CD4-positive, alpha-beta T cell treated with Interleukin-21 for 1 hour (primary cell): ENCODE results near the gene HSD17B10.
"Not testable (repeated sequence)": the region's sequence is repeated elsewhere in the genome, so short reads cannot be mapped to it uniquely, and the experiment has no call there.

Experiments used
- DNase-seq: peaks from one replicate; pipeline ENCODE4 v3.0.0-alpha.2; 2020

HSD17B10 gene

GRCh38 chrX:53433651-53434639 lies at the start of gene HSD17B10:
Gene HSD17B10 (minus strand): TSS chrX:53434370. CDS start chrX:53434345, 25 bp downstream.
- peak; percentile 87 for DNase-seq

DNA sequence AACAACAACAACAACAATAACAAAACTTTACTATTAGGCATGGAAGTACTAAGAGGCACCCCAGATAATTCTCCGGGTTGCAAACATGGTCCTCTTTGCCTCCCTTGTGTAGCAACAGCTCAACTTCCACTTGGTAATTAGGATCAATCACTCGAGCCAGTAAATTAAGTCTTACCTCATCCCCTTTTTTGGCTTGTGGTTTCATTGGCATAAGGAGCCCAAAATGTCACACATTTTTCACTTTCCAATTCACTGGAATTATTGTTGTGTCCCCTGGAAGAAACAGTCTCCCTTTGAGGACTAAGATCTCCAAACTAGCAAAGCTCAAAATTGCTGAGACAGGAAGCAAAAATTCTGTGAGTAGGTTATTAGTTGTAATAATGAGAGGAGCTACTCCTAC lies 49.2 kb upstream of the HSD17B10 start:
- no peak for DNase-seq

DNA sequence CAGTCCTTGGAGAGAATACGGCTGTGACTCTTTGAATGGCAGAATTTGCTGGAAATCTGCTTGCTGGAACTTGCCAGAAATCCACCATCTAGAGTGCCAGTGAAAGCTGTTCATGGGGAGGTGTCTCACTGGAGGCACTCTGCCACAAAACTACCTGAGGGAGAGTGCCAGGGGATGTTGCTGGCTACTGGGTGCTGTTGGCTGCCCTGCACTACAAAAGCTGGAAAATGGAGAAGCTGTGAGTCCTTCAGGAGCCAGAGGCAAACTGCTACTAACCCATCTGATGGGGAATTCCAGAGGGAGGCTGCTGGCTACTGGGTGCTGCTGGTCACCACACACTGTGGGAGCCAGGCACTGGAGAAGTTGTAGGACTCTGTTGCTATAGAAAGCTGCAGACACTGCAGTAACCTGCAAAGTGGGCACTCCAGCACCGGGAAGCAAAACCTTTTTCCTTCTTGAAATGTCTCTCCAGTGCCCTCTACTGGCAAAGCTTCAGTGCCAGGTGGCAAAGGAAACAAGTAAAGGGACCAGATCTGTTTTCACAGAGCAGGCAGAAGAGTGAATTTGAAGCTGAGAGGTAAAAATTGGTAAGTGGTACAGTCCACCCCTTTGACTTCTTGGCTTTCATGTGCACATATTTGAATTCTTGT lies 47.8 kb upstream of the HSD17B10 start:
- DNase-seq = peak; percentile 46

DNA sequence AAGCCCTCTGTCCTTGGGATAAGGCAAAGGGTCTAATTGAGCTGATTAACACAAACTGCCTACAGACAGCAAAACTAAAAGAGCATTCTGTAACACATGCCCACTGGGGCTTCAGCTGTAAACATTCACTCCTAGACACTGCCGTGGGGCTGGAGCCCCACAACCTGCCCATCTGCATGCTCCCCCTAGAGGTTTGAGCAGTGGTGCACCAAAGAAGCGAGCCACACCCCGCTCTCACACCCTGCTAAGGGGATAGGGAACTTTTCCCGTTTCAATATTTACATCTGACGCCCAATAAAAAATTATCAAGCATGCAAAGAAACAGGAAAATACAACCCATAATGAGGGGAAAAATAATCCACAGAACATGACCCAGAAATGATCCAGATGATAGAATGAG lies 46.9 kb upstream of the HSD17B10 start:
- DNase-seq = no peak

DNA sequence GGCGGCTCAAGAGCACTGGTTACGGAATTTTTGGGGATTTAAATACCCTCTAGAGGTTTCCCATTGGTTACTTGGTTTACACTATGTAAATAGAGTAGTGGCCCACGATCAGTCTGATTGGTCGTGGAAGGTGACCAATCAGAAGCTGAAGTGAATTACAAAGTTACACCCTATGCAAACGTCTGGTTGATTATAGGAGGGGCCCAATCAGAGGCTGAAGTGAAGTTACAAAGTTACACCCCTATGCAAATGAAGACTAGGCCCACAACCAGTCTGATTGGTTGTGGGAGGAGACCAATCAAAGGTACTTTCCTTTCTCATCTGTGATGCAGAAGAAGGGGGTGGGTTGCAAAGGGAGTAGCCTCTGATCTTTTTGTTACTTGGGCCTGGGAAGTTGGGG lies 45.1 kb upstream of the HSD17B10 start:
- no peak for DNase-seq

DNA sequence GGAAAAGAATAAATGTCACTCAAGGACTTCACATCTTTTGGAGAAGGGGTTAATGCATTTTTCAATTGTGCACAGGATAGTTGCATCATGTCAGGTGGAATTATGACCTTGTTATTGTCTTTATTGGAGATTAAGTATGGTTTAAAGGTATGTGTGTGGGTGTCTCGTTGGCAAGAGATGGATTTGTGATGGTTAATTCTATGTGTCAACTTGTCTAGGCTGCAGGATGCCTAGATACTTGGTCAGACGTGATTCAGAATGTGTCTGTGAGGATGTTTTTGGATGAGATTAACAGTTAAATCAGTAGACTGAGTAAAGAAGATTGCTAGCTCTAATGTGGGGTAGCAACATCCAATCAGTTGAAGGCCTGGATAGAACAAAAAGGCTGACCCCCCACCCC lies 42.2 kb upstream of the HSD17B10 start:
- DNase-seq = no peak

DNA sequence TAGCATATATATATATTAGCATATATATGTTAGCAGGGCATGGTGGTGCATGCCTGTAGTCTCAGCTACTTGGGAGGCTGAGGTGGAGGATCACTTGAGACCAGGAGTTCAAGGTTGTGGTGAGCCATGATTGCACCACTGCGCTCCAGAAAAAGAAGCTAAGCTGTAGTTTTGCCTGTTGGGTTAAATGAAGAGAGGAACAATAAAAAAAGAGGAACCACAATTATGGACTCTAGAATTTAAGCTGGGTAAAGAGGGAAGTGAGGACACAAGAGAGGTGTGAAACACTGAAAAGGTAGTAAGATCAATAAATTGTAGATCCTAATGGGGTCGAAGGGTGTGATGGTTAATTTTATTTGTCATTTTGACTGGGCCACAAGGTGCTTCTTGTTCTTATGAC lies 40.5 kb upstream of the HSD17B10 start:
- DNase-seq = no peak

- DNase-seq = no peak
These were observed 37.2 kb upstream of the HSD17B10 start for GRCh38 chrX:53471346-53471745.

DNA sequence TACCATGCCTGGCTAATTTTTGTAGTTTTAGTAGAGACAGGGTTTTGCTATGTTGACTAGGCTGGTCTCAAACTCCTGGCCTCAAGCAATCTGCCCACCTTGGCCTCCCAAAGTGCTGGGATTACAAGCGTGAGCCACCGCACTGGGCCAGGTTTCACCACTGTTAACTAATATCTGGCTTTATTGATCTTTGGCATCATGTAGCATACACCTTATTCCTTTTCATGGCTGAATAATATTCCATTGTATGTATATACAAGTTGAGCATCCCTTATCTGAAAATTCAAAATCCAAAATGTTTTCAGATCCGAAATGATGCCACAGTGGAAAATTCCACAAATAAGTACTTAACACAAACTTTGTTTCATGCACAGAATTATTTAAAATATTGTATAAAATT lies 34.5 kb upstream of the HSD17B10 start:
- DNase-seq = not testable (repeated sequence)

DNA sequence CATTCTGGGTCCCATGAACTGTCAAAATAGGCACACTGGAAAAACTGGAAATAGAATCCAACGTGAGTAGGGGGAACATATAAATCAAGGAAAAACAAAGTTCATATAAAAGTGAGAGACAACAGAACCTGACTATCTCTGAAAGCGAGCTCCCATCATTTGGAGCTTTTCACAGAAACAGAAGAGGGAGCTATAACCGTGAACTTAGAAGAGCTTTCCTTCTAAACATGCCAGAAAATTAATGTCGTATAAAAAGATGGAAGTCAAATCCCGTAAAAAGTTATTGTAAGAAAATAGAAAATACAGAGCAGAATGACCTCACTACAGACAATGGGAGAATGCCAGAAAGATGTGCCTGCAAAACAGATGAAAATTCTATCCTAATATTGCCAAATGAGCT lies 23.9 kb upstream of the HSD17B10 start:
- DNase-seq = no peak

- no peak for DNase-seq
These were observed 22.1 kb upstream of the HSD17B10 start for GRCh38 chrX:53456254-53456653.

DNA sequence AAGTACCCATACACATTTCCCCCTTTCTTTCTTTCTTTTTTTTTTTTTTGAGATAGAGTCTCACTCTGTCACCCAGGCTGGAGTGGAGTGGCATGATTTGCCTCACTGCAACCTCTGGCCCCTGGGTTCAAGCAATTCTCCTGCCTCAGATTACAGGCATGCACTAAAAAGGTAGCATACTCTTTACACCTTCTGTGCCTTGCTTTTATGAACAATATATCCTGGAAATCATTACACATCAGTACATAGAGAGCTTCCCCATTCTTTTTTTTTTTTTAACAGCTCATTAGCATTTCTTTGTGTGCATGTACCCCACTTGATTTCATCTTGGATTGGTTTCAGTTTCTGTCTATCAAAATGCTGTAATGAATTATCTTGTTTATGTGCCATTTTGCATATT lies 18.6 kb upstream of the HSD17B10 start:
- DNase-seq = no peak

- DNase-seq = no peak
These were observed 15.5 kb upstream of the HSD17B10 start for GRCh38 chrX:53449632-53450031.

GRCh38 chrX:53447441-53447840 lies 13.3 kb upstream of the HSD17B10 start:
- DNase-seq = no peak

GRCh38 chrX:53445977-53446376 lies 11.8 kb upstream of the HSD17B10 start:
- peak; percentile 47 for DNase-seq

GRCh38 chrX:53442322-53442631 lies 8.1 kb upstream of the HSD17B10 start:
- DNase-seq = no peak

GRCh38 chrX:53441531-53442321 lies 7.6 kb upstream of the HSD17B10 start:
- DNase-seq = peak; percentile 80

DNA sequence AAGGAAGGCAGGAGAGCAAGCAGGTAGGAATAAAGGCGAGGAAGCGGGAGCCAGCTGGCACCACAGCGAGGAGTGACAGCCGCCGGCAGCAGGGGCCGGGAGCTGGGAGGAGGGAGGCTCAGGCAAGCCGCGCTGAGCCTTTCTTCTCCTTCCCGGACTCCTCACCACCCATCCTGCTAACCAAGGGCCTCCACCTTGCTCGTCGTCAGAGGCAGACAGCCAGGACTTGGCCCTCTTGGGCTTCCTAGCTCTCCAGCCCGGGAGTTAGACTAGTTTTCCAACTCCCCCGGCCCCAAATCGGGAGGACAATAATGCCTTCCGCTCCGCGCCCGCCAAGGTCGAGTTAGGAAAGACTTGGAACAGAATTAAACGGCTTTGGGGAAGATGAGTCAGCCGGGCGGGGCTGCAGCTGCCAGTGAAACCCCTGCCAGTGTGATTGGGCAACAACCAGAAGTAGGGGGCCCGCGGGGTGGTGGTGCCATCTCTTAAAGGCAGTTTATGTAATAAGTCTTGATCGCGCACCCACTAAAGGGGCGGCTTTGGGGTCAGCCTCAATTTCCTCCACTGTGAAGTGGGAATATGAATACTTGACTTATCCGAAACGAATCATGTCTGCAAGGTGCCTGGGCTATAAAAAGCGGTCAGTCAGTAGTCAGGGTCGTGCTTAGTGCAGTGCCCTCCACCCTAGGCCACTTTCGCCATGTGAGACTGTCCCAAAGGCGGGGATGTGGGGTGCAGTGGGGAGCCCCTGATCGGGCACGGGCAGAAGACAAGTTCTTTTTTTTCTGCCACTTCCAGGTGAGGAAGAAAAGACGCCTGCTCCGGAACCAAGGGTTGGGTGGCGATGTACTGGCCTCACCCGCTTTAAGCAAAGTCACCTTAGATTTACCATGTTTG lies 6.7 kb upstream of the HSD17B10 start:
- DNase-seq = peak; percentile 12

DNA sequence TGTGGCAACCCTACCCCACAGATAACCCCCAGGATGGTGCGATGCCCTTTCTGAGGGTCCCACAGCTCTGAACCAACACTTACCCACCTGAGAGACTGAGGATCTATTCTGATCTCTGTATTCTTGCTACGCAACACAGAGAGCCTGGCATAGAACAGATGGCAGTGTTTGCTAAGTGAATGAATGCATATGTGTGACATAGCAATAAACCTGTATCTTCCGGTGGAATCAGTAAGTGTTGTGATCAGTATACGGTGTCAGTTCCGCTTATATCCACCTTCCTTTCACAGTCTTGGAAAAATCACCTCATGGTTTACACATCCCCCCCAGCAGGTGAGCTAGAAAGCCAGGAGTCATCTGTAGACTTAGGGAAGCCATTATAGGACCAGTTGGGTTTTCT lies 5.9 kb upstream of the HSD17B10 start:
- no peak for DNase-seq

DNA sequence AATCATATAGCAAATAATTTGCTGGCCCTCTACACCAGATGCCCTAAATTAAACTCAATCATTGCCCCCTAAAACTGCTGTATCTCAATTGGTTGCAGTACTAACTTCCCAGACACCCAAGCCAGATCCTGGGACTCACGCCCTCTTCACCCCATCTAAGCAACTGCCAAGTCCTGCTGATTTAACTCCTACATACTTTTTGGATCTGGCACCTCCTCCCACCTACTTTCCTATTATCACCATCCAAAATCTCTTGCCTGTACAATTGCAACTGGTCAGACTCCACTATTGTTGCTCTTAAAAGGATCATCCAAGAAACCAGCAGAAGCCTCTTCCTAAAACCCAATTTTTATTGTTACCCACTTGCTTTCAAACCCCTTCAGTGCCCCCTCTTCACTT lies 4.7 kb upstream of the HSD17B10 start:
- no peak for DNase-seq

DNA sequence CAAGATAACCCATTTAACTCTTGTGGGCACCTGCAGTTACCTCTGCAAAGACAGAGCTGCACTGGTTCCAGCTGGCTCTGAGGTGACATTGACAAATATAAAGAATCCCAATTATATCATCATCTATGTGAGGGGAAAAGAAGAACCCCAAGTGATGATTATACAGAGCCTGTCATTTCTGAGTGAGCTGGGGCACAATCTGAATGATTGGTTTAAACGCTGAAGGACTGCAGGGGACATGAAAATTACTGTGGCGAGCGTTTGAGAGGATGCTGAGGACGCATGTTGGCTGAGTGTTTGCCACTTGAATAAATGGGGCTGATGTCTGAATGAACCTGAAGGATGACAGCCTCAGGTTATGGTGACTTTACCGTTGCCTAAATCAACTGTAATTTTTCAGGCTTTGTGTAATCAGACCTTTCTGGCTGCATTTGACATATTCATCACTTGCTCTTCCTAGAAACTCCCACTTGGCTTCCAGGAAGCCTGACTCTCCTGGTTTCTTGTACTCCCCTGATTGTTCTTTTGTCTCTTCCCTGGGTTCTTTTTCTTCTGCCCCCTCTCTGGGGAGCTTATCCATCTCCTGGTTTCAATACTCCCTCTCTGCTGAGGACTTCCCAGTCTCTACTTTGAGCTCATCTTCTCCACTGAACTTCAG lies 4.1 kb upstream of the HSD17B10 start:
- DNase-seq = no peak

DNA sequence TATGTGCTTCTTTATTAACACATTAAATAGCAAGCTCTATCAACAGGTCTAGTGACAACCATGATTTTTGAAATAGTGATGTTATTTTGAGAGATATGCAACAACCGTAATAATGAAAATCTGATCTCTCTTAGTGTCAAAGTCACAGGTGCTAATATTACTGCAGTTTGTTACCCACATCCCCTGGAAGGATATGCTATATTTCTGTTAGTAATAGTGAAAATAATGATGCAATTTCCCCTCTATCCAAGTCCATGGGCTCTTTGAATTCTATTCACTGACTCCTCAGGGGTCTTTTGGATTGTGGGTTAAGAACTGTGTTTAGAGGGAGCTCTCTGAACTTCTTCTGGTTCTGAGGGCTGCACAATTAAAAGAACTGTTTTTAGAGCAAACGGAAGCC lies 3.0 kb upstream of the HSD17B10 start:
- no peak for DNase-seq
